Dendritic cell treated with granulocyte-macrophage colony-stimulating factor and Interleukin-4, amounts not matched to agents 40 ng/mL and 50 ng/mL, for 4 days (primary cell): ENCODE results near the gene COLQ.

ENCODE experiments used
- H3K27ac Mint-ChIP-seq: one replicate; pipeline ENCODE4 v1.8.0; 2022; ENCODE audit warnings: mild to moderate bottlenecking, mixed read lengths
- H3K27me3 Mint-ChIP-seq: one replicate; pipeline ENCODE4 v1.8.0; 2022; ENCODE audit warnings: mild to moderate bottlenecking, mixed read lengths
- H3K36me3 Mint-ChIP-seq: one replicate; pipeline ENCODE4 v1.8.0; 2022; ENCODE audit warnings: low read depth, mixed read lengths
- H3K4me1 Mint-ChIP-seq: one replicate; pipeline ENCODE4 v1.8.0; 2022; ENCODE audit warnings: low read depth, mixed read lengths
- H3K4me3 Mint-ChIP-seq: one replicate; pipeline ENCODE4 v1.8.0; 2022; ENCODE audit warnings: mild to moderate bottlenecking, moderate library complexity, mixed read lengths
- H3K9me3 Mint-ChIP-seq: one replicate; pipeline ENCODE4 v1.8.0; 2022; ENCODE audit warnings: mixed read lengths
- intact Hi-C: fragments of 100-400 bp; cut with micrococcal nuclease; formaldehyde crosslinking; loops from one replicate; pipeline ENCODE4 v1.15.0; 2022

COLQ gene

DNA sequence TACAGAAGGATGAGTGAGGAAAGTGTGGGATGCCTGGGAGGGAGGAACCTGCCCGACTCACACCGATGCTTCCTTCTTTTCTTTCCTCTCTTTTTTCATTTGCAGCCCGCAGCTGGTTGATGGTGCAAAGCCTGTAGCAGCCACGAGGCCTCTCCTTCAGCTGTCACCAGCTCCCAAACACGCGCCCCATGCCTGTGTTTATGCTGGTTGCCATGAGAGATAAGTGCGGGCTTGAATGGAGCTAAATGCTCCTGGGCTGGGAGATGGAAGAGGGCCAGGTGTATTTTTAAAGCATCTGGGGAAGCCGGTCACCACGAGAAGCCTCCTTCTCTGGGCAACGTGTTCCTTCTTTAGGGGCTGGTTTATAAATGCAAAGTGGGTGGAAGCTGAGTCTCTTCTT lies 9.3 kb downstream of the COLQ start:
- intact Hi-C loops = no loop called here
- no peak overlapping the region for H3K27ac Mint-ChIP-seq
- no peaks in the 10 kb centered on the region for H3K36me3 Mint-ChIP-seq
- peaks cover 17% of the 10 kb centered on the region for H3K4me1 Mint-ChIP-seq
- no peak overlapping the region for H3K4me3 Mint-ChIP-seq
- no peaks in the 10 kb centered on the region for H3K9me3 Mint-ChIP-seq
- peaks cover 1% of the 10 kb centered on the region for H3K27me3 Mint-ChIP-seq

DNA sequence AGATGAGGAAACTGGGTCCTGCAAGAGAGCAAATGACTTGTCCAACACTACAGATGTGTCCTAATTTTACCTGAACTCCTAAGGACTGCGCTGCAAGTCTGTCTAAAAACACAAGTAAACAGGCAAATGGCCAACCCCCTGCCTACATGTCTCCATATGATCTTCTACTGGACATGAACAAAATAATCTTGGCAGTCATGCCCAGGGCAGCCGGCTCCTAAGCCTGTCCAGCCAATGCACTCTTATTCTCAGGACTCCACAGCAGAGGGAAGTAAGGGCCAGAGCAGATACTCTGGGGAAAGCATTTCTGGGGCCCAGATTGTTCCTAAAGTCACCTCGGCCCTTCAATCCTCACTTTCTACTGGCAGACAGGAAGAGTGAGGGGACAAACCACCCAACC lies 10.3 kb downstream of the COLQ start:
- intact Hi-C loops = no loop called here
- Mint-ChIP-seq H3K36me3 (no peaks in the 10 kb centered on the region), H3K9me3 (no peaks in the 10 kb centered on the region), H3K27me3 (peaks cover 1% of the 10 kb centered on the region), H3K27ac (no peak overlapping the region), H3K4me1 (peaks cover 12% of the 10 kb centered on the region), H3K4me3 (no peak overlapping the region)

DNA sequence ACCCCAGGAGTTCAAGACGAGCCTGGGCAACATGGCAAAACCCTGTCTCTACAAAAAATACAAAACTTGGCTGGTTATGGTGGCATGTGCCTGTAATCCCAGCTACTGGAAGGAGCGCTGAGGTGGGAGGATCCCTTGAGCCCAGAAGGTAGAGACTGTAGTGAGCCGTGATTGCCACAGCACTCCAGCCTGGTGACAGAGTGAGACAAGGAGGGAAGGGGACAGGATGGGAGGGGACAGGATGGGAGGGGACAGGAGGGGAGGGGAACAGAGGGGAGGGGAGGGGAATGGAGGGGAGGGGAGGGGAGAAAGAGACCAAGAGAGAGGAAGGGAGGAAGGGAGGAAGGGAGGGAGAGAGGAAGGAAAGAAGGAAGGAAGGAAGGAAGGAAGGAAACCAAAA lies 11.0 kb downstream of the COLQ start:
- H3K27me3 Mint-ChIP-seq = peaks cover 1% of the 10 kb centered on the region
- H3K36me3 Mint-ChIP-seq = no peaks in the 10 kb centered on the region
- no peak overlapping the region for H3K4me3 Mint-ChIP-seq
- peaks cover 12% of the 10 kb centered on the region for H3K4me1 Mint-ChIP-seq
- H3K27ac Mint-ChIP-seq = no peak overlapping the region
- no peaks in the 10 kb centered on the region for H3K9me3 Mint-ChIP-seq
- intact Hi-C loops = no loop called here

DNA sequence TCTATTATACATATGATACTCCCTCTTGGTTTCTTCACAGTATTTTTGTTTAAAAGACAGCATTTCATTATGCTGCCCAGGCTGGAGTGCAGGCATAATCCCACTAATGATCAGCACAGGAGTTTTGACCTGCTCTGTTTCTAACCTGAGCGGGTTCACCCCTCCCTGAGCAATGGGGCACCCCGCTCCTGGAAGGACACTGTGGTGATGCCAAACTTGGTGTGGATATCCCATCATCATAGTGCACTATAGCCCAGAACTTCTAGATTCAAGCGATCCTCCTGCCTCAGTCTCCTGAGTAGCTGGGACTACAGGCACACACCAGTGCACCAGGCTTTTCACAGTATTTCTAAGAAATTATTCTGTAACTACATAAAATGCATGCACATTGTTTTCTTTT lies 14.9 kb downstream of the COLQ start:
- H3K27ac Mint-ChIP-seq = no peak overlapping the region
- no peak overlapping the region for H3K4me3 Mint-ChIP-seq
- no peaks in the 10 kb centered on the region for H3K36me3 Mint-ChIP-seq
- intact Hi-C loops = no loop called here
- H3K27me3 Mint-ChIP-seq = no peaks in the 10 kb centered on the region
- H3K9me3 Mint-ChIP-seq = no peaks in the 10 kb centered on the region
- H3K4me1 Mint-ChIP-seq = no peaks in the 10 kb centered on the region

DNA sequence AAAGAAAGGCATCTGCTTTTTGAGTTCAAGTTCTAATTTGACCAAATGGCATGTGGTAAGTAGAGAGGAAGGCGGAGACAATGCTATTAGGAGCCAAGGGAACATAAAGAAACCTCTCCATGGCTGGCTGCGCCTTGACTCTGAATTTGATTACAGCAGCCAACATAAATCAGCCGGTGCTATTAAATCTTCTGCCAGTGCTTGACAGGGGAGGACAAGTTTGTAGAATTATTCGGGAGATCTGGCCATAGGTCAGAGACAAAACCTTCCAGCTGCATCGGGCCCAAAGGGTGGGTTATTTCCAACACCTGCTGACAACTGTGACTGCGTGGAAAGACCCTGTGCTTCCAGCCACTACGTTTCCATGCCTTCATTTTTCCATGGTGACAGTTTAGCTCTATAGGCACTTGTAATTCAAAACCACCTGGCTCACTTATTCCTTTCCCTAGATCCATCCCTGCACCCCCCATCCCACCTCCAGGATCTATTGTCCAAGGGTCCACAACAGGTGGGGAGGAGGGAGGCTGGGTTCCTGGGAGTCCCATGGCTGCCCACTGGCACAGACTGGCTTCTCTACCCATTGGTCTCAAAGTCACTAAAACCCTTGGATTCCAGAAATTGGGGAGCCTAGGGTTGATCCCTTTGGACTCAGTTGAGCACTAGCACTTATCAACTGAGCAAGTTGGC lies 15.9 kb downstream of the COLQ start:
- H3K9me3 Mint-ChIP-seq = no peaks in the 10 kb centered on the region
- no peak overlapping the region for H3K27ac Mint-ChIP-seq
- intact Hi-C loops = no loop called here
- H3K4me1 Mint-ChIP-seq = peaks cover 2% of the 10 kb centered on the region
- H3K36me3 Mint-ChIP-seq = no peaks in the 10 kb centered on the region
- H3K27me3 Mint-ChIP-seq = peaks cover 2% of the 10 kb centered on the region
- no peak overlapping the region for H3K4me3 Mint-ChIP-seq

DNA sequence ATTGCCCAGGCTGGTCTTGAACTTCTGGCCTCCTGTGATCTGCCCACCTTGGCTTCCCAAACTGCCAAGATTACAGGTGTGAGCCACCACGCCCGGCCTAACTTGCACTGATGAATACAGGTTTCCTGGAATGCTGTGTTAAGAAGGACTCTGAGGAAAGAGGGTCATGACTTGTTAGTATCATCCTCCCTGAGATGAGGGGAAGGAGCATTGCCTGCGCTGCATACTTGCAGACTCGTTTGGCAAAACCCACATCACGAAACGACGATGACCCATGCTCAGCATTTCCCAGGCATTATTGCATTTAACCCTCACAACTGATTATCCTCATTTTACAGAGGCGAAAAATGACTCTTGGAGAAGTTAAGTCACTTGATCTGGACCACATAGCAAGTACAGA lies 18.9 kb downstream of the COLQ start:
- intact Hi-C loops = no loop called here
- Mint-ChIP-seq H3K4me3 (no peak overlapping the region), H3K9me3 (no peaks in the 10 kb centered on the region), H3K36me3 (no peaks in the 10 kb centered on the region), H3K27ac (no peak overlapping the region), H3K27me3 (peaks cover 3% of the 10 kb centered on the region), H3K4me1 (peaks cover 13% of the 10 kb centered on the region)

DNA sequence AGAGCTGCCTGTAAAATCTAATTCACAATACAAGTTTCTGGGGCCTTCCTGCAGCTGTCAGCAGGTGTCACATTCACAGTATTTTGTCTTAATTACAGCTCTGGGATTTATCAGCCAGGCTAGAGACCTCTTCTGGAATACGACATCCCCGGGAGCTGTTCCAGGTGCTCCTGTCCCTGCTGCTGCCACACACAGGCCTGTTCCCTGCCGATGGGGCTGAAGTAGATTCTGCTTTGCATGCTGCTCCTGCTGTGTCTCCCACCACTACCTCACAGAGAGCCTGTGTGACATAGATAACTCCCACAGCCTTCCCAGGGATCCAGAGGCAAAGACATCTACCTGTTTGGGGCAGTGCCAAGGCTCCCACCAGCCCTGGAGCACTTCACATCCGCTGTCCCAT lies 20.4 kb downstream of the COLQ start:
- H3K36me3 Mint-ChIP-seq = no peaks in the 10 kb centered on the region
- no peaks in the 10 kb centered on the region for H3K9me3 Mint-ChIP-seq
- peaks cover 13% of the 10 kb centered on the region for H3K4me1 Mint-ChIP-seq
- intact Hi-C loops = no loop called here
- no peak overlapping the region for H3K27ac Mint-ChIP-seq
- no peak overlapping the region for H3K4me3 Mint-ChIP-seq
- H3K27me3 Mint-ChIP-seq = peaks cover 3% of the 10 kb centered on the region

DNA sequence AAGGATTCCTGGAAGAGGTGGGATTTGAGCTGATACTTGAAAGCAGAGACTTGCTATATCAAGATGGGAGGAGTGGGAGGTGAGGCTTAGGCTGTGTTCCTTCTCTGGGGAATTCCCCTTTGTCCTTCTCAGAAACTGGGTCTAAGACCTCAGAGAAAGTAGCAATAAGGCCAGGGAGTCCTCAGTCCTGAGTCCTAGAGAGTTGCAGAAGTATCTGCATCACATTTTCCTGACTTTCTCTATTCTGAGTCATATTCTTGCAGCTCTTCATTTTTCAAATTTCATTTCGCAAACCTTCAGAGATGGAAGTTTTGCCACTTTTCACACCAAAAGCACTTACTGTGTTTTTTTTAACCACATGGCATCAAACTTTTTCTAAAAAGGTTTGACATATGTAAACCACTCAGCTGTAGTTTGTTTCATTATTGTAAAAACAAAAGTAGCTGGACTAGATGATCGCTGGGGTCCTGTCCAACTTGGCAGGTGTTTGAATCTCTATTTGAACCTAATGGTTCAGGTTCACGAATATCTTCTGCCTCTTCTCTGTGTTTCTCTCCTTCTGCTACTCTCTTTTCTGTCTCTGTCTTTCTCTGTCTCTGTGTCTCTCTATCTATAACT lies 21.3 kb downstream of the COLQ start:
- Mint-ChIP-seq H3K4me1 (peaks cover 13% of the 10 kb centered on the region), H3K27ac (no peak overlapping the region), H3K27me3 (peaks cover 3% of the 10 kb centered on the region), H3K4me3 (no peak overlapping the region), H3K36me3 (no peaks in the 10 kb centered on the region), H3K9me3 (no peaks in the 10 kb centered on the region)
- intact Hi-C loops = no loop called here

DNA sequence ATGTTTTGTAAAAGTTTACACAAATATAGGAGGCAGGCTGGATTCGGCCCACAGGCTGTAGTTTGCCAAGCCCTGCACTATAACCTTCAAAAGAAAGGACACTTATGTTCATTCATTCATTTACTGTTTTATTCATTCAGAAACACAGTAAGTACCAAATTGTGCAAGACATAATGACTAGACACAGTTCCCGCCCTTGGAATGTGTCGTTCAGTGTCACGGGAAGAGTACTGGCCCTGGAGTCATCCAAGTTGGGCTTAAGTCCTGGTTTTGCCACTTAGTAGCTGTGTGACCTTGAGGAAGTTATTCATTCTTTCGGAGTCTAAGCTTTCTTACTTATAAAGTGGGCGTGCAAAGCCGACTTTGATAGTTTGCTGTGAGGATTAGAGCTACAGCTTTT lies 22.0 kb downstream of the COLQ start:
- intact Hi-C loops = no loop called here

DNA sequence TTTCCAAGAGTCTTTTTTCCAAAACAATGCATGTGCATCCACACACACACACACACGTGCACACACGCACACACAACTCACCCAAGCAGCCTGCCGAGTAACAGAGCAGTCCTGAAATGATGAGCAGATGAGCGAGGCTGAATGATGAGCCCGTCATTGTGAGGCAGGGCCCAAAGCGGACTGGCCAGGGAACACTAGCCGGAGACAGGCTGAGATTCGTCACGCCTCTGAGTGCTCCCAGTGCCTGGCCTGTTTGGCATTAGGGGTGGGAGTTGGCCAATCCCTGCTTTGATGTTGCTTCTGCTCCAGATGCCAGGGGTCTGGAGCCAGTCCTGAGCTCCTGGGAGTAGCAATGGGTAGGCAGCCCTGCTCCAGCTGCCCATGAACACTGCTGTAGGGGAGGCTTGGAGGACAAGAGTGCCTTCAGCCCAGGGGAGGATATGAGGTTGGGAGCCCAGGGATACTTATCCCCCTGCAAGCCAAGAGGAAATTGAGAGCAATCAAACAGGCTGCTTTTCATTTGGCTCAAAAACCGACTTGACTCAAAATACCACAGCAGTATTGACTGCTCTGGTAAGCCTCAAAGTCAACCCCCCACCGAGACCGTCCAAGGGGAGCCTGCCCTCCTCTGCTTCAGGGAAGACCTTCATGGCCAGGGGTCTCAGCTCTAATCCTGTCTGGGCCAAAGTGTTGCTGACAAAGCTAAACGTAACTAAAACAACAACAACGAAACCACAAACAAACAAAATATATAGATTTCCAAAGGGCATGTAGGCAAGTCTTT lies 22.9 kb downstream of the COLQ start:
- intact Hi-C loops = no loop called here
- Mint-ChIP-seq H3K9me3 (no peaks in the 10 kb centered on the region), H3K27ac (no peak overlapping the region), H3K27me3 (peaks cover 3% of the 10 kb centered on the region), H3K36me3 (no peaks in the 10 kb centered on the region), H3K4me3 (no peak overlapping the region), H3K4me1 (peaks cover 13% of the 10 kb centered on the region)

More for the DNA sequence above, 22.0 kb downstream of the COLQ start:
- Mint-ChIP-seq H3K4me3 (no peak overlapping the region), H3K9me3 (no peaks in the 10 kb centered on the region), H3K27me3 (peaks cover 3% of the 10 kb centered on the region), H3K36me3 (no peaks in the 10 kb centered on the region), H3K27ac (no peak overlapping the region), H3K4me1 (peaks cover 13% of the 10 kb centered on the region)

DNA sequence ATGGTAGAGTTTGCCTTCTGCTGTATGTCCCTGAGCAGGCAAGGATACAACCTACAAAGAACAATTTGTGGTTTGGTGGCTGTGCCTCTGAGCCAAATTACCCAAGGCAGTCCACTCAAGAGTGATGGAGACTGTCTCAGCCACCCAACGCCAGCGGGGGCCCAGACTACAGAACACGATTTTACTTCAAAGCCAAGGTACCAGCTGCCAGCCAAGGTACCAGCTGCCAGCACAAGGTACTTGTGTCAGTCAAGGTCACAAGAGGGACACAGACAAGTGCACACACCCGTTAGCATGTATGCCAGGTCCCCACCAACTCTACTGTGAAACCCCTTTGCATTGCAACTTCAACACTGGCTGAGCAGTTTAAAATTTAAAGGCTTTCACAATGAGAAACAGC lies 23.5 kb downstream of the COLQ start:
- Mint-ChIP-seq H3K9me3 (no peaks in the 10 kb centered on the region), H3K36me3 (no peaks in the 10 kb centered on the region), H3K4me1 (peaks cover 13% of the 10 kb centered on the region), H3K27me3 (peaks cover 3% of the 10 kb centered on the region), H3K4me3 (no peak overlapping the region), H3K27ac (no peak overlapping the region)
- intact Hi-C loops = no loop called here

DNA sequence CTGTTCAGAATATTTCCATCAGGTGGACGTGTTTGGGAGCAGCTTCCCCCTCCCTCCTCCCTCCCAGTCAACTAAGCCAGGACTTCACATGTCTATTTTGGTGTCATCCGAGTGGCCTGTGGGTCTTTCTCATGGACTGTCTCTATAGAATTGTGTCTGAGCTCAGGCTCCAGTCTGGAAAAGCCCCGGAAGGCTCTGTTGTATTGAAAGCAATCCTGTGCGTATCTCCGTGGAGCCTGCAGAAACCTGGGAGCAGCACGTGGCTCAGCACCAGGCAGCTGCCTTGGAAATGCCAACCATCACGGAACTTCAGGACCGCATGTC lies 25.2 kb downstream of the COLQ start:
- H3K4me3 Mint-ChIP-seq = no peak overlapping the region

DNA sequence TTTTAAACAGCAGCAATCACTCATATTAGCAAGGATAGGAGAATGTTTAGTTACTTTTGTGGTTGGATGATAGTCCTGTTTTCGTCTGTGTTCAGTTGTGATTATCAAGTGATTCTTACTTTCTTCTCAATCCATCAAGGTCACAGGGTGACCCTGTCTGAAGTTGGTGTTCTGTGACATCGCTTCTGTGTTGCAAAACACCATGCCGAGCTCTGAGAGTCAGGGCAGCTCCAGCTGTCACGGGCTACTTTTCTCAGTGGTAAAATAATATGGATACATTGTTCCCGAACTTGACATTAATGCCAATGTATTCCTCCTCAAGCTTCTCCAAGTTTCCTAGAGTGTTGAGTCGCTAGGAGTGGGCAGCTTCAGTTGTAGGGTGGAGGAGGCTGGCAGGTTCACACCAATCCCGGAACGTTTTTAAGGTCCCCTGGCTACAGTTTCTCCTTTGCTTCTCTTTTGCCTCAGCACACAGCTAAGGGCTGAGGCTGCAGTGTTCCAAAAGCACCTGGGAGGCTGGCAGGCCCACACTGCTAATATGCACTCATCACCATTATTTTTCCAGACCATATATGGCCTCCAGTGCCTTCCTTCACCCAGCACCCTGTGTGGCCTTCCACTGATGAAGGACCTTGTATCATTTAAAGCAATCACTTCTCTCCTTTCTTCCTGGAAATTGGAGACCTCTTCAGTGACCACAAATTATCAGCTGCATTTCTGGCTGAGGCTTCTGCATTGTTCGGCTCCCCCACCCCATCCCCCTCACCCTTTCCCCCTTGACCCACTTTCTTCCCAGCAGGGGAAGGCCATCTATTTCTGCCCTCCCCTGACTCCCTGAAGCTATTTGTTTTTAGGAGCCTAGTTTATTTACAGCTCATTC lies 25.8 kb downstream of the COLQ start:
- H3K4me3 Mint-ChIP-seq = no peak overlapping the region
- intact Hi-C loops = no loop called here
- no peaks in the 10 kb centered on the region for H3K9me3 Mint-ChIP-seq
- no peaks in the 10 kb centered on the region for H3K36me3 Mint-ChIP-seq
- peaks cover 12% of the 10 kb centered on the region for H3K4me1 Mint-ChIP-seq
- no peak overlapping the region for H3K27ac Mint-ChIP-seq
- peaks cover 2% of the 10 kb centered on the region for H3K27me3 Mint-ChIP-seq

More for the DNA sequence above, 25.2 kb downstream of the COLQ start:
- no peaks in the 10 kb centered on the region for H3K36me3 Mint-ChIP-seq
- H3K27me3 Mint-ChIP-seq = peaks cover 3% of the 10 kb centered on the region
- no peaks in the 10 kb centered on the region for H3K9me3 Mint-ChIP-seq
- no peak overlapping the region for H3K27ac Mint-ChIP-seq
- intact Hi-C loops = no loop called here
- H3K4me1 Mint-ChIP-seq = peaks cover 13% of the 10 kb centered on the region

DNA sequence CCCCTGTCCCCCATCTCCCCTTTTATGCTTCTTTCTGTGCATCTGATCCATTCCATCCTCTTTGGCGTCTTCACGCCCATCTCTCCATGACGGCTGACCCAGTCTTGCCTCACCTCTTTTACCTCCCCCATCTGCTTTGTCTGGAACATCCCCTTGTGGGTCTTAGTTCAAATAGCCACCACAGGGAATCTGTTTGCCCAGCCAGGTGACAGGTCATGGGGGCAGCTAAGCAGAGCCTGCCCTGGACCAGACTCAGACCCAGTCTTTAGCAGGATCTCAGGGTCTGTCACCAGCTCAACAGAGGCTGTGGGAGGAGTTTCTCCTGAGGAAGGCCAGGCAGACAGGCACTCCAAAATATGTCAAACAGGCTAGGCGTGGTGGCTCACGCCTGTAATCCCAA lies 28.1 kb downstream of the COLQ start:
- Mint-ChIP-seq H3K4me3 (no peak overlapping the region), H3K27me3 (no peaks in the 10 kb centered on the region), H3K4me1 (no peaks in the 10 kb centered on the region), H3K36me3 (no peaks in the 10 kb centered on the region), H3K27ac (no peak overlapping the region), H3K9me3 (no peaks in the 10 kb centered on the region)
- intact Hi-C loops = no loop called here
